B cell (primary cell): ENCODE measurements around the gene GFRAL. TPM values are rescaled to one million over a fixed set of nuclear protein-coding genes. Genes with fewer than 3 reads are reported as not detected.

Experiments
- ATAC-seq: fragments of 200-7000 bp; cut with Tn5 transposase; one replicate; pipeline ENCODE4 v1.10.0; 2021; ENCODE audit warnings: low read depth, mild to moderate bottlenecking, moderate number of reproducible peaks, moderate library complexity
- CTCF ChIA-PET: fragments of 350-600 bp; sonication (Branson Sonifier 250); formaldehyde crosslinking; loops from one replicate; lab custom pipeline; 2021; ENCODE audit warnings: antibody characterized with exemption, inconsistent platforms; lab: Charles Lee
- POLR2A ChIA-PET: fragments of 350-600 bp; sonication (Branson Sonifier 250); formaldehyde crosslinking; loops from one replicate; lab custom pipeline; 2021; ENCODE audit warnings: antibody characterized with exemption; lab: Charles Lee
- DNase-seq: peaks from one replicate; pipeline ENCODE4 v3.0.0; 2013
- H2AFZ ChIP-seq: 2 replicates; pipeline ENCODE4 v1.6.1; 2012; ENCODE audit warnings: mild to moderate bottlenecking, low read depth, low read length; ENCODE audit not compliant: insufficient read depth, poor library complexity, severe bottlenecking
- H3K27ac ChIP-seq, 2 donors: 1 replicate in 1 of 2; 2 replicates in 1 of 2; pipeline ENCODE4 v1.5.1; 2012 to 2013; ENCODE audit warnings: low read length in 2 of 2, mild to moderate bottlenecking in 2 of 2, moderate library complexity in 1 of 2
- H3K27me3 ChIP-seq, 4 experiments: fragments of 200-600 bp in 1 of 4; sonication (generic) in 1 of 4; replicated peaks in 1 of 4; 1 replicate in 2 of 4; 2 replicates in 2 of 4; pipeline versions ENCODE4 v1.6.1 to v1.7.0; 2013 to 2016; ENCODE audit warnings: low read length in 3 of 4, mild to moderate bottlenecking in 2 of 4, mixed read lengths in 1 of 4, moderate library complexity in 1 of 4; ENCODE audit not compliant: insufficient read depth in 4 of 4, control insufficient read depth in 3 of 4; ENCODE audit errors: control extremely low read depth in 1 of 4
- H3K36me3 ChIP-seq, 2 experiments: replicated peaks in 1 of 2; 1 replicate in 1 of 2; 2 replicates in 1 of 2; pipeline versions ENCODE4 v1.6.1 to v1.7.1; 2013; ENCODE audit warnings: low read length in 1 of 2; ENCODE audit not compliant: insufficient read depth in 2 of 2, control insufficient read depth in 1 of 2; ENCODE audit errors: control extremely low read depth in 1 of 2, extremely low read depth in 1 of 2
- H3K4me1 ChIP-seq, 2 donors: fragments of 200-600 bp in 1 of 2; sonication (generic) in 1 of 2; 1 replicate in 1 of 2; 2 replicates in 1 of 2; pipeline versions ENCODE4 v1.5.1 to v1.6.1; 2013 to 2017; ENCODE audit warnings: low read length in 2 of 2; ENCODE audit not compliant: control insufficient read depth in 2 of 2, insufficient read depth in 2 of 2
- H3K4me2 ChIP-seq: replicated peaks from 2 replicates; pipeline ENCODE3; 2012; ENCODE audit warnings: mild to moderate bottlenecking, low read depth, low read length; ENCODE audit not compliant: poor library complexity, severe bottlenecking
- H3K4me3 ChIP-seq, 5 experiments: fragments of 200-600 bp in 1 of 5; sonication (generic) in 1 of 5; 1 replicate in 3 of 5; 2 replicates in 2 of 5; pipeline versions ENCODE4 v1.5.1 to v1.7.0; 2011 to 2016; ENCODE audit warnings: low read length in 4 of 5, mild to moderate bottlenecking in 4 of 5, low read depth in 2 of 5, control low read depth in 1 of 5, moderate library complexity in 1 of 5; ENCODE audit not compliant: insufficient read depth in 1 of 5; ENCODE audit errors: control extremely low read depth in 1 of 5, extremely low read depth in 1 of 5
- H3K79me2 ChIP-seq: fragments of 200-600 bp; sonication (generic); one replicate; pipeline ENCODE4 v1.6.0; 2016; ENCODE audit warnings: low read length; ENCODE audit not compliant: control insufficient read depth, insufficient read depth
- H3K9ac ChIP-seq: fragments of 200-600 bp; sonication (generic); 2 replicates; pipeline ENCODE4 v1.6.1; 2017; ENCODE audit warnings: mild to moderate bottlenecking, low read length, moderate library complexity
- H3K9me3 ChIP-seq, 3 donors: one replicate each; pipeline versions ENCODE4 v1.6.1 to v1.7.1; 2013; ENCODE audit warnings: low read length in 2 of 3; ENCODE audit not compliant: control insufficient read depth in 2 of 3, insufficient read depth in 1 of 3; ENCODE audit errors: control extremely low read depth in 1 of 3
- H4K20me1 ChIP-seq: 2 replicates; pipeline ENCODE4 v1.6.0; 2012; ENCODE audit warnings: mild to moderate bottlenecking, low read length; ENCODE audit not compliant: insufficient read depth, control insufficient read depth, poor library complexity, severe bottlenecking
- H3K27ac Mint-ChIP-seq: one replicate; pipeline ENCODE4 v1.8.0; 2021; ENCODE audit warnings: mixed read lengths
- H3K27me3 Mint-ChIP-seq: one replicate; pipeline ENCODE4 v1.8.0; 2021; ENCODE audit warnings: mixed read lengths
- H3K4me1 Mint-ChIP-seq: one replicate; pipeline ENCODE4 v1.8.0; 2021; ENCODE audit warnings: mixed read lengths
- H3K4me3 Mint-ChIP-seq: one replicate; pipeline ENCODE4 v1.8.0; 2021; ENCODE audit warnings: mixed read lengths
- H3K9me3 Mint-ChIP-seq: one replicate; pipeline ENCODE4 v1.8.0; 2022; ENCODE audit warnings: mixed read lengths; ENCODE audit not compliant: insufficient read depth
- CTCF ChIP-seq: fragments of 200-600 bp; IDR thresholded peaks from one replicate; pipeline ENCODE4 v1.8.0; 2022; ENCODE audit warnings: antibody characterized with exemption, mild to moderate bottlenecking
- EZH2 ChIP-seq: IDR thresholded peaks from 2 replicates; pipeline ENCODE4 v1.6.1; 2012; ENCODE audit warnings: borderline replicate concordance, low read depth, mild to moderate bottlenecking, moderate library complexity, low read length; ENCODE audit not compliant: insufficient read depth, poor library complexity, severe bottlenecking
- WGBS: methylation state at CpG from one replicate; pipeline ENCODE4 v1.1.5; 2013; ENCODE audit warnings: missing lambda C conversion rate; ENCODE audit not compliant: insufficient coverage; 5-methylcytosine and 5-hydroxymethylcytosine counted together
- intact Hi-C: fragments of 100-400 bp; cut with micrococcal nuclease; formaldehyde crosslinking; loops from one replicate; pipeline ENCODE4 v1.10.0; 2022
- polyA plus RNA-seq: library from polyadenylated mRNA; depleted of rRNA; stranded (reverse); fragments of >200 nt; gene quantifications from 2 replicates; pipeline ENCODE4 v1.2.3, GENCODE V29; 2012
- total RNA-seq, 2 donors: library from RNA; stranded (reverse); fragments of 120-200 nt in 1 of 2; gene quantifications; 1 replicate in 1 of 2; 2 replicates in 1 of 2; pipeline versions ENCODE4 v1.2.3 to v1.2.4, GENCODE V29; 2013 to 2022

The GFRAL gene
- total and polyA plus RNA-seq, 2 donors (not counting 1 experiment from before 2014, with no cell fraction given): not detected

DNA sequence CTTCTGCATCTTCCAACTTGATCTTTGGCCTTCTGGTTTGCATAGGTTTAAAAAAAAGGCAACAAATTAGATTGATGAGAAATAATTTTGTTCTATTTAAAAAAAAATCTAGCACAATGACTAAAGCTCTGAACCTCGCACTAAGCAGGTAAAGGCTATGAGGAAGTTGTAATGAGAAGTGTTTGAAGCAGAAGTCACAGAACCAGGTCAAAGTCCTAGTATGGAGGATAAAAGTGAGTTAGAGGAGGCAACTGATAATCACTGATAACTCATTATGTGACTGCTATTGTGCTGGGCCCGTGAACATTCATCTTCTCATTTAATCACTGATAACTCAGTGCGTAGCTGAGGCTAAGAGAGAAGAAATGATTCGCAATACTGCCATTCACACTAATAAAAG, 46.1 kb upstream of the GFRAL start:
- H3K4me1 Mint-ChIP-seq: no peaks in the 10 kb centered on the region
- H2AFZ ChIP-seq: no peak overlapping the region
- no peak overlapping the region for H3K27ac ChIP-seq
- DNase-seq: no peak
- no peaks in the 10 kb centered on the region for H4K20me1 ChIP-seq
- no peak overlapping the region for H3K4me3 Mint-ChIP-seq
- H3K27ac Mint-ChIP-seq: no peak overlapping the region
- no peaks in the 10 kb centered on the region for H3K9me3 ChIP-seq
- H3K27me3 Mint-ChIP-seq: no peaks in the 10 kb centered on the region
- ChIA-PET CTCF (no interaction called here), POLR2A (no interaction called here)
- no peaks in the 10 kb centered on the region for H3K4me1 ChIP-seq
- H3K9ac ChIP-seq: no peak overlapping the region
- no peak overlapping the region for H3K4me2 ChIP-seq
- WGBS: no CpG with 5 or more reads among the region's 4 CpGs
- no peaks in the 10 kb centered on the region for H3K27me3 ChIP-seq
- intact Hi-C loops: no loop called here
- no peak for TF ChIP-seq CTCF
- no peak for TF ChIP-seq EZH2
- H3K4me3 ChIP-seq: no peak overlapping the region
- no peak for ATAC-seq
- no peaks in the 10 kb centered on the region for H3K36me3 ChIP-seq
- H3K79me2 ChIP-seq: no peaks in the 10 kb centered on the region
- no peaks in the 10 kb centered on the region for H3K9me3 Mint-ChIP-seq

GRCh38 chr6:55282115-55282514, 45.2 kb upstream of the GFRAL start:
- intact Hi-C loops: no loop called here
- Mint-ChIP-seq H3K9me3 (no peaks in the 10 kb centered on the region), H3K27ac (no peak overlapping the region), H3K4me3 (no peak overlapping the region), H3K4me1 (no peaks in the 10 kb centered on the region), H3K27me3 (no peaks in the 10 kb centered on the region)
- Histone ChIP-seq H3K36me3 (no peaks in the 10 kb centered on the region), H3K4me3 (no peak overlapping the region), H3K27me3 (no peaks in the 10 kb centered on the region), H3K9me3 (no peaks in the 10 kb centered on the region), H3K4me1 (no peaks in the 10 kb centered on the region), H3K9ac (no peak overlapping the region), H4K20me1 (no peaks in the 10 kb centered on the region), H3K4me2 (no peak overlapping the region), H3K27ac (no peak overlapping the region), H2AFZ (no peak overlapping the region), H3K79me2 (no peaks in the 10 kb centered on the region)
- 87% methylated on average over 5 of the region's 6 CpGs for WGBS
- DNase-seq (no peak), ATAC-seq (no peak)
- POLR2A ChIA-PET: no interaction called here
- CTCF ChIA-PET: no interaction called here
- no peak for TF ChIP-seq EZH2
- no peak for TF ChIP-seq CTCF
